ENCODE results near the gene IL17RC.

The IL17RC gene

DNA sequence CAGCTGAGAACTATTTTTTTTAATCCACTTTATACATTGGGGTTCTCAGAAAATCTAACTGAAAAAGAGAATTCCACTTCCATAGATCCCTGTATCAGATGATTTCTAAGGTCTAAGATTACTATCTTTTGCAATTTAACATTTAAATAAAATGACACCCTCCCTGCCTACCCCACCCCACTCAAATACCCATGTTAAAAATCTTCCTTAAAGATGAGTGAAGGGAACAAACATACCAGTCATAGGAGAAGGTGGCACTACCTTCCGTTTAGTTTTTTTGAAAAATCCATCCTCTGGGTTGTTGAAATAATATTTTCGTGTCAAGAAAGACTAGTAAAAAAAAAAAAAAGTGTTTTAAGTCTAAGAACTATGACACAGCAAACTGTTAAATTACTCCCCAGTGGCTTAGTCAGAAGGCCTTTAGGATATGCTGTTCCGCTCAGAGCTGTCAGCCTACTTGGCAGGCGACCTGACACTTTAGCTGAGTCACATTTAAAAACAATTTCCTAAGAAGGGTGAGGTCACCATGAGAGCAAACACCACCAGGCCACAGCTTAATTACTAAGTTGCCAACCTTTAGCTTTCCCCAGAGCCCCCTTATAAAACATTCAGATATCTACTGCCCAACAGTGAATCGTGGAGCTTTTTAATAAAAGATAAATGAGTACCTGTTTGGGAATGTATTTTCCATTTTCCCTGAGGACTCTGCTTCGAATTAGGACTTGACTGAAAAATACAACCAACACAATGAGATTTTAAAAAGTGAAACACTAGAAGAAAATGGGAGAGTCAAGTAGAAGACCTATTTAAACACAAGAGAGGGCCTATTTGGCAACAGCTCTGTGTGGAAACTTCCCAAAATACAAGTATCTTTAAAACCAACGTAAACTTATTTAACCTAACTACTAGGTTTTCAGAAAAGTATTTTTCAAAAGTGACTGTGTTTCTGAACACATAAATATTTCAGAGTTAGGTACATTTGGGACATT lies 60.1 kb downstream of the IL17RC start:
- DNase-seq (ENCODE audit: low read depth in 2 of 2, low spot score in 1 of 2): no peak

DNA sequence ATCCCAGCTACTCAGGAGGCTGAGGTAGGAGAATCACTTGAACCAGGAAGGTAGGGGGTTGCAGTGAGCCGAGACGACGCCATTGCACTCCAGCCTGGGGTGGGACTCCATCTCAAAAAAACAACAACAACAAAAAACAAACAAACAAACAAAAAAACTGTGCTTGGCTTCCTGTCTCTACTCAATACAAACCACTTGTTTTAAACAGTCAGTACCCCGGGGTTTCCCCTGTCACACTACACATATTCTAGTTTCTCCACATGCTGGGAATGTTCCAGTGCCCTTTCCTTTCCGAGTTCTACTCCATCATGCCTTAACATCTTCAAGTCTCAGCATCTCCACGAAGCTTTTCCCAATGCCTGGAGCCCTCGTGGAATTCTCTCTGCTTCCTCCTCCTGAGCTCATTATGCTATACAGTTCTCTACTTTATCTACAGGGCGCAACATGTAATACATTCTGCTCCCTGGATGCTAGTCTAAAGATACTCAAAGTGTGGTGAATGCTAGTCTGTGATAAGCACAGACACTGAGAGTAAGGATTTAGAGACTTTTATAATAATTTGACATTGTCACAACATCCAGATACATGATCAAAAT lies 61.9 kb downstream of the IL17RC start:
- DNase-seq (ENCODE audit: low read depth in 2 of 2, low spot score in 1 of 2): no peak

DNA sequence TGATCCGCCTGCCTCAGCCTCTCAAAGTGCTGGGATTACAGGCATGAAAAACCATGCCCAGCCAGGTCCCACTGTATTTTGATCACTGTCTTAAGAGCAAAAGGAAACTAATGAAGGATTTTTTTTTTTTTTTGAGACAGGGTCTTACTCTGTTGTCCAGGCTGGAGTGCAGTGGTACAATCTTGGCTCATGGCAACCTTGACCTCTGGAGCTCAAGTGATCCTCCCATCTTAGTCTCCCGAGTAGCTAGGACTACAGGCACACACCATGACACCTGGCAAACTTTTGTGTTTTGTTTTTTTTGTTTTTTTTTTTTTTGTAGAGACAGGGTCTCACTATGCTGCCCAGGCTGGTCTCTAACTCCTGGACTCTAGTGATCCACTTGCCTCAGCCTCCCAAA lies 63.4 kb downstream of the IL17RC start:
- DNase-seq (ENCODE audit: low read depth in 2 of 2, low spot score in 1 of 2): no peak

Data from stimulated activated CD8-positive, alpha-beta memory T cell treated with anti-CD3 and anti-CD28 coated beads, Interleukin-4, amount 100 ng/mL, for 1 hour (primary cell).